Stimulated activated CD4-positive, alpha-beta T cell treated with anti-CD3 and anti-CD28 coated beads, Interleukin-12 subunit alpha, Interleukin-12 subunit beta, amount 100 ng/mL, for 24 hours (primary cell): ENCODE data around the gene SNX19.

Experiments used
- DNase-seq, 2 experiments: peaks; one replicate each; pipeline ENCODE4 v3.0.0-alpha.2; 2020; ENCODE audit warnings: low read depth in 2 of 2

The SNX19 gene

DNA sequence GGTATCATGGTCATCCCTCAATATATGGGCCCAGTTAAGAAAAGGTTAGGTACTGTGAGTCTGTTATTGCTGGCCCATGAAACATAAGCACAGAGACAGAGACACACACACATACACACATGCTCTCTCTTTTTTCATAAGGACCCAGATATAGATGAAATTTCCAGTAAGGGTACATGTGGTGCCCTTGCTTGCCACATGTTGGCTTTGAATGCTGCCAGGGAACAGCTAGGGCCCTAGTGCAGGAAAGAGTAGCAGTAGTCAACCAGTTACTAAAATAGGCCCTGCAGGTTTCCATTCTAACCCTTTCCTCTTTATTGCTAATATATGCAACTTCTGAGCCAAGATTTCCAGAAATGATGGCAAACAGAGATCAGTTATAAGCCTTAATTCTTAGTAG is 9.1 kb downstream of the SNX19 start:
- DNase-seq, result no peak

DNA sequence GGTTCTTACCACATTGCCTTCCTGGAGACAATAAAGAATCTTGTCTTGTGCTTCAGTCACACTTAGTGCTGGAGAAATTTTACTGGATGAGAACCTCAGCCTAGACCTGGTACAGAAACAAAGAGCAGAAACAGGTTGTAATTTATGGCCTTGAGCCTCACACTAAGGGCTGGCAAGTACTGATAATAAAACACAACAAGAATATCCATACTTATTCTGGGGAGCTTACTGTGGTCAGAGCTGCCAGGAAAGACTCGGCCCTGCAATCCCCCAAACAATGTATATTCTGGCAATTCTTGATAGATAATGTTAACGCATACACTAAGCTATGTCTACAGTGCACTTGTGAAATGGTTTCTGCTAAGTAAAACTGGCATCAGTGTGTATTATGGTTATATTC is 9.7 kb downstream of the SNX19 start:
- DNase-seq, result no peak

DNA sequence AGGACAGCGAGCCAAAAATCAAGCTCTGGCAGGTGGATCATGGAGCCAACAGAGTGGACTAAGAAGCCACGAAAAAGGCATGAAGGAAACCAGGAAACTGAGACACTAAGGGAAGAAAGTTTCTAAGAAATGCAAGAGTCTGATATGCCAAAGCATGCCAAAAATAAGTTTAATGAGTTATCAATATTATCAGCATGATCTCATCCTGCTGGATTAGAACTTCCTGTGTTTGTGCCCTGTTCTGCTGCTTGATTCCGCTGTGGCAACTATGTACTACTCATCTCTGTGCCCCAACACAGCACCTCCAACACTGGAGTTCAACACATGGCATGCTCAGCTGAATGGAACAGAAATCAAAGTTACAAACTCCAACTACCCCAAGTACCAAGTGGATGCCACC is 10.8 kb downstream of the SNX19 start:
- no peak for DNase-seq

DNA sequence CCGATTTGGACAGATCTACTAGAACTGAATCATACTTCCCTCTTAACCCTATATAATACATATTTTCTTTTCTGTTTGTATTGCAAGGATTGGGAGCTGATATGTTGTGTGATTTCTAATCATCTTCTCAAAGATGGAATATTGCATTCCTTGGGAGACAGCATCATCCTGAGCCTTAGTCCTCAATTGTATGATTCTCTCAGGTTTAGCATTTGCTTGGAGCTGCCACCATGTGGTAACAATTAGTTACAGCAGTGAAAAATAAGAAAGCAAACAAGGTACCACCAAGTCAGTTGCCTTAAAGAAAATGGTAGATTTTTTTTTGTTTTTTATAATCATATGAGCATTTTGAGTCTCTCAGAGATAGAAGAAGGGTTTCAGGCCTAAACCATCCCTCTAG is 11.9 kb downstream of the SNX19 start:
- no peak for DNase-seq

DNA sequence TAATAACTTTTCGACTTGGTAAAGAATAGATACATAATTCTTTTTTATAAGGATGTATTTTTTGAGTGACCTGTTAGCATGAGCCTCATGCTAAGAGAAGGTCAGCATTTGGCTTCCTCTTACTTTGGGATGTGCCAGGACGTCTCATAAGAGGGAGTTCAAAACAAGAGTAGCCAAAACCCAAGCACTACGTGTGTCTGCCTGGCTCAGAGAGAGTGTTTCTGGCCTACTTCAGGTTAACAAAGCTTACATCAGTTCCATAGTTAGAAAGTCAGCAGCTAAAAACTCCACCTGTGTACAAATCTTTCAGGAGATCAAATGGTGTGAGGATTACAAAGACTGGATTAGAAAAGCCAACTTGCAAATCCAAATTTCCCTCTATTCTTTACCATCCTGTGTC is 13.9 kb downstream of the SNX19 start:
- no peak for DNase-seq

DNA sequence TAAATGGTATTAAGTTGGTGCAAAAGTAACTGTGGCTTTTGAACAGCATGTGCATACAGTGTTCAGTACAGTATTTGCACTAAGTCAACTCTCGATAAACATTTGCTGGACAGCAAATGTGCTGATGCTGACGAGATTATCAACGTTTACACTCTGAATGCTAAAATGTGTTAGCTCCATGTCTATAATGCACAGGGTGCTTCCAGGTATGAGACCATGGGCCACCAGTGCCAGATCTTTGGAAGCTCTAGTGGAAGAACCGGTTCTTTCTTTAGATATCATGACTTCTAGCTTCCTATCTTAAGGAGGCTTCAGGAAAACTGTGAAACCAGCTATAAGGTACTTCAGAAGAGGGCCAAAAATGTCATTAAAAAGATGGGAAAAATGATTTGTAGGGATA is 17.2 kb downstream of the SNX19 start:
- DNase-seq, result no peak

DNA sequence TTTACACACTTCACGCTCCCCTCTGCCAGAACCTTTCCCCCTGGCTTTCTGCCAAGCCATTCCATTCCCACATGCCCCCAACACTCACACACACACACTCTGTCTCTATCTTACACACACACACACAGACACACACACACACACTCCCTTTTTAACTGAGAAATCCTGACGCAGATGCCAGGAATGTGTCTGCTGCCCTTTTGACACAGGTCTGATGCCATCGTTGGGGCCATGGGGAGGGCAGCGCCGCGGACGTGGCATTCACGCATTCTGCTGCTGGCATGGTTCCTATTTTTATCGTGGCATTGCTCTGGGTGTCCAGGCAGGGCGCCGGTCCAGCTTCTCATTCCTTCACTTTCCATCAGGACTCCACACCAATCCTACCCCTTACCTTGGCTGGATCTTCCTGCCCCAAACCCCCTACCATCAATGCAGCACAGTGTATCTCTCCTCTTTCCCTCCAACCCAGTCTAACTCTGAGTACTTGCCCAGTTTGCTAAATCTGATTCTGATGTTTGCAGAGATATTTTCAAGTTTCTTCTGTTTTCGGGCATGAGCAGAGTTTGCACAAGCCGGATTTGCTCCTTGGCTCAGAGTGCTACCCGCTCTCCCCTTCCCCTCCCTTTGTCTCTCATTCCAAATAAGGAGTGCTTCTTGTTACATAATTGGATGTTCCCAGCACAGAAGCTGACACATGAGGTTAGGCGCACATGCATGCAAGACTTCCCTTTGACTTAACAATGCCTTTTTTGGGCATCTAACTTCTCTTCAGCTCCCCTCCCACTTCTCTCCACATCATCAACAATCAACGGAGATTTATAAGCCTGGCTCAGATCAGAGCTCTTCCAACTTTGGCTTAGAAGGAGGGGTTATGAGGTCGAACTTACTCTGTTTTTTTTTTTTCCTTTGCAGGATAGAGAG is 18.8 kb downstream of the SNX19 start:
- no peak for DNase-seq

DNA sequence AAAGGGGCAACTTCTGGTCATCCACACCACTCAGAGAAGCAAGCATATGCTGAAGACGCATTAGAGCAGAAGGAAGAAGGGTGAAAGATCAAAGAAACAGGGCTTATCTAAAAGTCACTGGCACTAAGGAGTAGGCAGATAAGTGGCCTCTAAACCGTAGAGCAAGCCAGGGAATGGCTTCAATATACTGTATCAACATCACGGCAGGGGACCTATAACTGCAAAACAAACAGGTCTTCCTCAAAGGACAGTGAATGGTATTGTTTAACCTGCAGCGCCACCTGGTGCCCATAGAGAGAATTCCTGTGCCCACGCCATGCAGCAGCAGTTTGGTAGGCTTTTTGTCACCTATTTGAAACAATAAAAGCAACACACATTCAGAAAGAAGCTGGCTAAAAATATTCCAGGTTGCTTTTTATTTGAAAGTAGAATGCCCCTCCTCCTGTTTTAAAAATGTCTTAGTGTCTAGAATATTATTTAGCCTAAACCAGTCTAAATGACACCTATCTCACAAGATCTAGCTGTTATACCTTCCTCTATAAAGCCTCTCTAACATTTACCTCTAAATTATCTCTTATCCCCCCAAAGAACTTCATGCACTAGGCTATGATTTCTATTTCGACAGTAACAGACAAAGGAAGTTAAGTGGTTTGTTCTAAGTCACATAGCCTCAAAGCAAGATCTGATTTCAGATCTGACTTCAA is 21.8 kb downstream of the SNX19 start:
- DNase-seq, result peak; percentile 28 to 60

DNA sequence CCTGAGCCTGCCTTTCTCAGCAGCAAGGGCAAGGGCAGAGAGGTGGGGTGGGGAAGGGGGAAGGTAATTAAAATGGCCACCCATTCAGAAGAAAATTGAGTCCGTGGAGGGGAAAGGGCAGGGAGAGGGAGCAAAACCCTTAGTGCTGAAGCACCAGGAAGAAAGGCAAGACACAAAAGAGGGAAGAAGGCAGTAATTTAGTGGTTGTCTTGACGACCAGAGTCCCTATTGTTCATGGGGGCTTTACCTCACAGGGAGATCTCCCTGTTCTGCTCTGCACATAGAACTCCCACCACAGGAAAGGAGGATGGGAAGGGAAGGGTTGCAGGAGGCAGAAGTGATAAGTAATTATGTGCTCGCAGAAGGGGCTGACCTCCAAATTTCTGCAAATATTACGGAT is 23.4 kb downstream of the SNX19 start:
- no peak for DNase-seq

DNA sequence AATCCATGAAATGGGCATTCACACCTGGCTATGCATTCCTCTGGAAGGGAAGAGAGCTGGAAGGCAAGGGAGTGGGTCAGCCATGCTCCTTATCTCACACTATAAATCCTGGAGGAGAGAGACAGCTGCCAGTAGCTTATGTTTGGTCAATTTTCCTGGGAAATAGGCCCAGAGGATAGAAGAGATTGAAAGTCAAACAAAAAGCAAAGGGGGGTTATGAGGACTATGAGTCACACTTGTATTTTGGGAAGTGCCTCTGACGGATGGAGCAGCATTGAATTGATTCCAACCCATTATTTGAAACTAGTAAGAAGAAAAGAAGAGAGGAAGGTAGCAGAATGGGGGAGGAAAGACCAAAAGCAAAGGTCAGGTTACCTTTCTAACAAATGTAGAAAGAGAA is 25.0 kb downstream of the SNX19 start:
- DNase-seq, result no peak

DNA sequence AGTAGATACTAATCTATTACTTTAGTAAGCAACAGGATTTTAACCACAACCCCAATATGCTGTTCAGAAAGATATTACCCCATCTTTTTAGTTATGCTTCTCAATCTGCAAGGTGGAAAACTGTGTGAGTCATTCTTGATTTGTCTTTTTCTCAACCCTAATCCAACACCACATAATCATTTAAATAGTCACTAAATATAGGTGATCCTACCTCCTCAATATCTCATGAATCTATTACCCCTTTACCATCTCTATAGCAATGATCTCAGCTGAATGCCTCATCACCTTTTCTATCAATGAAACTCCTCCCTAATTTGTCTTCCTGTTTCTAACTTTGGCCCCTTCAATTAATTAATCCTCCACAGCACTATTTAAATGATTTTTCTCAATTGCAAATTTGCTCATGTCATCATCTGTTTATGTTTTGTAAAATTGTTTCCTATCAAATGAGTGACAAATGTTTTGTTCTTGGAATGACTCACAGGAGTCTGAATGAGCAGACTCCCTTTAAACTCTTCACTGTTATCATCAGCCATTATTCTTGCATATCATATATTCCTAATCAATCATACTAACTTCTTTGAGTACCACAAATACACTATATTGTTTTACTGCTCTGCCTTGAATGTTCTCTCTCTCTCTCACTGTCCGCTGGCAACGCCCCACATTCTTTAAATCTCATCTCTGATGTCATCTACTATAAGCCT is 26.1 kb downstream of the SNX19 start:
- no peak for DNase-seq

DNA sequence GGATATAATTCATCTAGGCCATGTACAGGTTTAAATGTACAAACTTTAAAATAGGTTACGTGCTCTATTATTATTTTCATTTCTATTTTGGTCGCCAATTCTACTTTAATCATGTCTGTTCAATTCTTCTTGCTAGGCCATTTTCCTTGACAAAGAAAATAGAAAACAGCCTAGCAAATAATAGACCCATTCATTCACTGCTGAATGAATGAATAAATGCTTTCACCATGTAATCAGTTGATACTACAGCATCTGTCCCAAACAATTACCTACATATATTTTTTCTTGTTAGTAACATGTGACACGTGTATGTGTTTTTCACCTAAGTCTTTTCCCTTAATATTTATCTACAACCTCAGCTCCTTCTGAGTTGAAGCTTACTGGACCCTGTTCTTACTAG is 27.5 kb downstream of the SNX19 start:
- DNase-seq, result no peak

DNA sequence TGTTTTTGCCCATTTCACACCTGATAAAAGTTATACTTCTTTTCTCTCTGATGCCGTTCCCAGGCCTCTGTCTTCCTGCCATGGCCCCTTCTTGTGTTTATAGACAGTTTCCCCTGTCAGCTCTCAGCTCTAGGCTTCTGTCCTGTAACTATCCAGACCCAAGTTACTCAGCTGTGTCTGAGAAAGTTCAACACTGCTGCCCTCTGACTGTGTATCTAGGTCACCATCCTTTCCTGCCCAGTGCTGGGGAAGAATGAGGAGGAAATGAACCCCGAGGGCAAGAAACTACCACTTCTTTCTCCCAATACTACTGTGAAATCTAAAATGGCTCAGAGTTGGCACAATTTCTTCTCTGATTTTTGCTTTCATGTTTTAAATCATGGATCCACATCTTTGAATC is 29.6 kb downstream of the SNX19 start:
- no peak for DNase-seq

DNA sequence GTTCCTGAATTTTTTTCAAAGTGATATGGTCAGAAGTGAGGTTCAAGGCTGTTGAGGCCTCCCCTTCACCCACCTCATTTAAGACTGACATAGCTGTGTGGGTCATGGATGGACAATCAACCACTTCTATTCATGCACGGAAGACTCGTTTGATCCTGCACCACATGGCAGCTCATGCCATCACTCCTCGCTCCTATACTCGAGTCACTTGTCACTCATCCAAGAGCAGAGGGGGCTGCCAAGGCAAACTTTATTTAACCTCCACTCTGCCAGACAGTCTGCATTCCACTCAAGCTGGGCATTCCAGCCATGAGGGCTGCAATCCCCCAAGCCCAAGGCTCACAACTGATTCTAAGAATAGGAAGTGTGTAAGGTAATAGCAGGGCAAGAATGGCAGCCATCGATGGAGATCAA is 34.1 kb downstream of the SNX19 start:
- no peak for DNase-seq

DNA sequence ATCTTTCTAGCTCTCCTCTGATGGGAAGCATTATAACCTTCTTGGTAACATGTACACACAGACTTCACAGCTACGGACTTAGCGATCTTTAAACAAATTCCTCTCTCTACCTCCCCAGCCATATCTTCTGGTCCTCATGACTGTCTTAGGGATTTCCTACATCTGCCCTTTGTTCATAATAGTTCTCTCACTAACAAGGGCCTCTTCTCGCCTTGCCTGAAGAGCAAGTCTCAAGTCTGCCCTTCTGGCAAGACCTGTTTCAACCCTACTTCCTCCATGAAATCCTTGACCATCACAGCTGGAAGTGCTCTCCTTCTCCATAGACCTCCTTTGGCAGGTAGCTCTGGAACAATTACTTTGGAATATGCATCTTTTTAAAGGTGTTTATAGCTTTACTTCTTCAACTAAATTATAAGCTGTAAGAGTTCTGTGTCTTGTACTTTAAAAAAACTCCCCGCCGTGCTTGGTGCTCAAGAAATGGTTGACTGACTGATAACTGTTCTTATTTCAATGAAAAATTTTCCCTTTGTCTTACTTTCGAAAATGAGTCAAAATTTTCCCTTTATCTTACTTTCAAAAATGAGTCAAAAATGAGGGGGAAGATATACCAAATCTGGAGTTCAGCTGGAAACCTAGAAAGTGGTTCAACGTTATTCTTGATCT is 34.7 kb downstream of the SNX19 start:
- no peak for DNase-seq

DNA sequence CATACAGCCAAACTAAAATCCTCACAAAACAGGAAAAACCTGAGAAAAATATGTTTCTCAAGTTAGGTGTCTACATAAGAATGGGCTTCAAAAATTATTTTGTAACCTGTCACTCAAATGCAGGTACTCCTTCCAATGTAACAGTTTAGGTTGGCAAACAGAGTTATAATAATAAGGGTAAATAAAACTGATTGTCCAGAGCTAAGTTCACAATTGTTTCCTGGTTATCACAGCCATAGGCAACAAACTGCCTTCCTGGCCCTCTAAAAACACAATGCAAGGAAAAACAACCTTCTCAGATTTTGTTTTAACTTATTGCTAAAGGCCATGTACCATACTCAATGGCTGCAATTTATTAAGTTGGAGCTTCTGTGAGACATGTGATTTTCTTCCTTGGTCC is 36.4 kb downstream of the SNX19 start:
- DNase-seq, result no peak

DNA sequence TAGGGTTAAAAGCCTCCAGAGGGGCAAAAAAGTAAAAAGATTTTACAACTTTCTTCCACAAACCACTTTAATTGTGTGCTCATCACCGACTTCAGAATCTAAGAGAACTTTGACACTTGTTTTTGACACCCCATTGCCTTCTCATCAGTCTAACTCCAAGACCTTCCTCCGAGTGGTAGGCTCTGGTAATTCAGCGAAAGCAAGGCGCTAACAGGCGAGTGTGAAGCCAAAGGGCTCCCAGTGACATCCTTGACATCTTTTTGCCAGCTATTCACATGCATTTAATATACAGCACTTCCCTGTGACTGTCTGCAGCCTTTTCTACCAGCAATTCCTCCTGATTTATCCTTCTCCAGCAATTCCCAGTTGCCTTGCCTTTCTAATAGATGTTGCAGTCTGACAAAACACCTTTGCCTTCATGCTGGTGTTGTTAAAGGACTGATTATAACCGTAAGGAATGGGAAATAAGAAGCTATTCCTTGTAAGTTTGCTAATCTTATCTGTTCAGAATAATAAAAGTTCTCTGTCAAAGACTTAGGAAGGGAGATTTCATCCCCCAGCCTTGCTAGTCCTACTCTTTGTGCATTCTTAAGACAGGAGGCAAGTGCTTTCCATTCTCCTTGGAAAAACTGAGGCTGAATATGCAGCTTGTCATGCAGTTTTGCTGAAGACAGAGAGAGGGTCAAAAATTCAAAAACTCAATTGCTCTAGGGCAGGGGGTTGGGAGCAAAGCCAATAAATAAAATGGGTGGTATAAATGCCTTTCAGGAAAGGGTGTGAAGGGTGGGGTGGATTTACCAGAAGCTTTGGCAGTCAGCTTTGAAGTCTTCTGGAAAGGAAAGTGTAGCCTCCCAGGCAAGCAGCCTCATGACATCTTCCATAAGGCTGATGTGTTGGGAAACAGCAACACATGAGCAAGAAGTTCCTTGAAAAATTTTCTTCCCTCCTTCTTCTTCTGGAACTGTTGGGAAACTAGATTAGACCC is 39.1 kb downstream of the SNX19 start:
- no peak for DNase-seq

DNA sequence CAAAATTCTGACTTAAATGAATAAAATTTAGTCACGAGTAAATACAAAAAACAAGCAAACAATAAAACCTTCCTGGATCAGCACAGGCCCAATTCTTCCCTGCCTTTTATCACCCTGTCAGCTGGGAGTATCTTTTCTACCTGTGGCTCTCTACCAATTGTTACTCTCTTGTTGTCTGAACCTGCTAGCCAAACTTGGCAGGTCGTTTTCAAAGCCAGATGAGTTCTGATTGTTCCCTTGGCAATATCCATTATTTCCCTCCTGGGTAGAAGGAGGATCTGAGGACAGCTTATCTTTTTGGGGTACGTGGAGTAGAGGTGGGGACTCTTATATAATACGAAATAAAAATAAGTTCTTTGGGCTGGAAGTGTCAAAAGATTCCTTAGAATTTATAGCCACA is 40.2 kb downstream of the SNX19 start:
- DNase-seq, result no peak

DNA sequence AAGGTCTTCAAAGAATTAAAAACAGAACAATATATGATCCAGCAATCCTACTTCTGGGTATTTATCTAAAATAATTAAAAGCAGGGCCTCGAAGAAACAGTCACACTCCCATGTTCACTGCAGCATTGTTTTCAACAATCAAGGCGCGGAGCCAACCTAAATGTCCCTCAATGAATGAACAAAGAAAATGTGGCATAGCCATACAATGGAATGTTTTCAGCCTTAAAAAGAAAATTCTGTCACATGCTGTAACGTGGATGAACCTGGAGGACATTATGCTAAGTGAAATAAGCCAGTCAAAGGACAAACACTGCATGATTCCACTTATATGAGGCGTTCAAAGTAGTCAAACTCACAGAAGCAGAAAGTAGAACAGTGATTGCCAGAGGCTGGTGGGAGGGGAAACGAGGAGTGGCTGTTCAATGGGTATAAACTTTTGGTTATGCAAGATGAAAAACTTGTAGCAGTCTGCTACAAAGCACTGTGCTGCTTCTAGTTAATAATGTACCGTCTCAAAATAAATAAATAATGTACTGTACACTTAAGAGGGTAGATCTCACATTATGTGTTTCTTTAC is 41.2 kb downstream of the SNX19 start:
- no peak for DNase-seq

DNA sequence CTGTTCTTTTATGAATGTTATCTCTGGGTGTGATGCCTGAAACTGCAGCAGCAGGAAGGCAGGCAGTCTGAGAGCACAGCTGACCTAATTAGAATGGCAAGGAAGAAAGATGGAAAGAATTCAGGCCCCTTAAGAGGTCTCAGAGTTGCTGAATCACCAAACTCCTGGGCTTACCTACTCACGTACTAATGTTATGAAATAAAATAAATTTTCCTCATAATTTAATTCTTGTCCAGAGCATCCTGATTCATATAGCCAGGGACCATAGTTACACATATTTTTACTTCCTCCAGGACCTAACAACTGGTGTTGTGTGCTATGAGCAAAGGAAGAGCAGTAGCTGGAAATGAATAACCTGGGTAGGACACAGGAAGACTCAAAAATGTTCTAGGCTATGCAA is 41.9 kb downstream of the SNX19 start:
- no peak for DNase-seq

DNA sequence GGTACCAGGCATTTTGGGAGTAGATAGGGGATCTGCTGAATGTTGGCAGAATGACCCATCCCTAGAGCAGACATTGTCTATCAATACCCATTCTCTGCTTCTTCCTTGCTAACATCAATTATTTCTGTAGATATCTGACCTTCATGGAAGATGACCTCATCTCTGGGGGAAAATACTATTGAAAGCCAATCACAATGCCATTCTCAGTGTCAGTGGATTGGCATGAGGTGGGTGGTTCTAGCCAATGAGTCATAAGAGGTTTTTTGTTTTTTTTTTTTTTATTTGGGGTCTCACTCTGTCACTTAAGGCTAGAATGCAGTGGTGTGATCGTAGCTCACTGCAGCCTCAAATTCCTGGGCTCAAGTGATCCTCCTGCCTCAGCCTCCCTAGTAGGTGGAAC is 42.5 kb downstream of the SNX19 start:
- DNase-seq, result no peak
